Activated T-cell treated with anti-CD3 and anti-CD28 coated beads for 48 hours (primary cell): Measurements from ENCODE around the gene TDG.
"Not testable (repeated sequence)": the region's sequence is repeated elsewhere in the genome, so short reads cannot be mapped to it uniquely, and the experiment has no call there.

Source experiments
- DNase-seq: peaks from one replicate; pipeline ENCODE4 v3.0.0-alpha.2; 2020; ENCODE audit warnings: low read depth

TDG gene

GRCh38 chr12:103960616-103961227, 5.0 kb upstream of the TDG start:
- no peak for DNase-seq

DNA sequence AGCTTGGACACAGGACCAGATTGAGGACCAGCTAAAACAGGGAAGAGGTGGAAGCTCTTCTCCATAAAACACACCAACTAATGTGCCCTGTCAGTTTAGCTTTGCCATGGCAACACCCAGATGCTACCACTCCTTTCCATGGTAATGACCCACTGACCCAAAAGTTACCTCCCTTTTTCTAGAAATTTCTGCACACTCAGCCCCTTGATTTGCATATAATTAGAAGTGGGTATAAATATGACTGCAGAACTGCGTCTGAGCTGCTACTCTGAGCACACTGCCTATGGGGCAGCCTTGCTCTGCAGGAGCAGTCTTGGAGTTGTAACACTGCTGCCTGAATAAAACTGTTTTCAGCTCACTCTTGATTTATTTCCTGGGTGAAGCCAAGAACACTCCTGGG, 3.2 kb upstream of the TDG start:
- no peak for DNase-seq

DNA sequence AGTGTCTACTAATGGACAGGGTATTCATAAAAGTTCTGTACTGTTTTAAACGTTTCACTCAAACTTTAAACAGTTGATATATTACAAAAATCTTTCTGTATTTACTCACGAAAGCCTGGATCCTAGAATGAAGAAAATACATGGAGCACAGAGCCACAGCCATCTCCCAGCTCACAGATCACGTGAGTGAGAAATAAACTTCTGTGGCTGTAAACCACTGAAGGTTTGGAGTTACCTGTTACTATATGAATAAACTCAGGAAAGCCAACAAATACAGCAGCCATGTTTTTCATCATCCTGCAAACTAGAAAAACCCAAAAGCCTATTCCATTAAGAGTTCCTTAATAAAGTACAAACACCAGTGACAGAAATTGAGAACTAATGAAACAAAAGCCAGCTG, 867 bp upstream of the TDG start:
- DNase-seq, result no peak

GRCh38 chr12:103965255-103965589, 450 bp upstream of the TDG start:
- DNase-seq, result no peak

DNA sequence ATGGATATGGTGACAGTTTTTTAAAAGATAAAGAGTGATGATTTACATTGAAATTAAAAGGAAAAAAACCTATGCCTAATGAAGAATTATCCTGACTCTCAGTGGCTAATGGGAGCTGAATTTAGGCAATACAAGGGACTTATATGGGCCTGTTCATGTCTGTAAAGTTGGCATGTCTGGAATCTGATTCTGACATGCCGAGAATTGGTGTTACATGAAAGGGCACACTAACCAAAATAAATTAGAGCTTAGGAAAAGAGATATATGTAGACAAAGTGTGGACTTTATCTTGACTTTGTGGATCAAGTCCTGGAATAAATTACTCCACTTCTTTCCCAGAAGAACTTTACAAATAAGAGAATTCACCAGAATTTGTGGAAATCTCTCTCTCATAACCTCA, 1.1 kb downstream of the TDG start:
- no peak for DNase-seq

GRCh38 chr12:103969391-103969790, 3.7 kb downstream of the TDG start:
- DNase-seq, result no peak

DNA sequence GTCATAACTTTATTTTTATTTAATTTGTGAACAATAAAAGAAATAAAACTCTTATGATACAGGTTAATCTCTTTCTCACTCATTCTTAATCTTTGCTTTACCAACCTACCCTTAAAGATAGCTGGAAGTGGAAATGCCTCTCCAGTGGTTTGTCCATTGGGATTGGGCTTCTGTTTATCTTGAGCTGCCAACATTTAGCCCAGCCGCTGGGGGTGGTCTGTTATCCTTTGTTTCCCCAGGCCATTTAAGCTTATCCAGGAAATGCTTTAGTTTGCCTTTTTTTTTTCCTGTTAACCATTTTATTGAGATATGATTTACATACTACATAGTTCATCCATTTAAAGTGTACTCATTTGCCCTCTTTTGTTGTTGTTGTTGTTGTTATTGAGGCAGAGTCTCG, 8.2 kb downstream of the TDG start:
- DNase-seq, result no peak

DNA sequence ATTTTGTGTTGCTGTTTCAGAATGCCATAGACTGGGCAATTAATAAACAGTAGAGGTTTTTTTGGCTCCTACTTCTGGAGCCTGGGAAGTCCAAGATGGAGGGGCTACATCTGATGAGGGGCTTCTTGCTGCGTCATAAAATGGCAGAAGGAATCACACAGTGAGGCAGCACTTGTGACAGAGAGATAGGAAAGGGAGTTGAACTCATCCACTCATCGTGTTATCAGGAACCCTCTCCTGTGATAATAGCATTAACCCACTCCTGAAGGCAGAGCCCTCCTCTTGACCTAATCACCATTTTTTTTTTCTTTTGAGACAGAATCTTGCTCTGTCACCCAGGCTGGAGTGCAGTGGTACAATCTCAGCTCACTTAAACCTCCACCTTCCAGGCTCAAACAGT, 9.7 kb downstream of the TDG start:
- no peak for DNase-seq

GRCh38 chr12:103978384-103978982, 12.8 kb downstream of the TDG start:
- DNase-seq, result no peak

- DNase-seq, result no peak
These were observed 21.2 kb downstream of the TDG start for GRCh38 chr12:103986829-103987228.

DNA sequence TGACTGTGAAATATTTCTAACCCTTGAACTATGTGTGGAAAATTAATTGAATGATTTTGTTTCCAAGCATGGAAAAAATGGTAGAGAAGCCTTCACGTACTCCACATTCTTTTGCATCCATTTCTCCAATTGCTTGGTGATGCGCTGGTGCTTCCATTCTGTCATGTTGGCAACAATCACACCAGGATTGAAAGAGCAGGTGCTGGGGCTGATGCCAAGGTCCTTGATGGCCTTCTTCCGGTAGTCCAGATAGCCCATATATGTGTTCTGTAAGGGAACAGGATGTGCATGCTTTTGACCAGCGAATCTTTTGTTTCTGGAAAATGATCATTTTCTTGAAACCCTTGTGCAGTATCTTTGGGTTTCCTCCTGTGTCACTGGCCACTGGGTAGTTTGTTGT, 28.6 kb downstream of the TDG start:
- no peak for DNase-seq

DNA sequence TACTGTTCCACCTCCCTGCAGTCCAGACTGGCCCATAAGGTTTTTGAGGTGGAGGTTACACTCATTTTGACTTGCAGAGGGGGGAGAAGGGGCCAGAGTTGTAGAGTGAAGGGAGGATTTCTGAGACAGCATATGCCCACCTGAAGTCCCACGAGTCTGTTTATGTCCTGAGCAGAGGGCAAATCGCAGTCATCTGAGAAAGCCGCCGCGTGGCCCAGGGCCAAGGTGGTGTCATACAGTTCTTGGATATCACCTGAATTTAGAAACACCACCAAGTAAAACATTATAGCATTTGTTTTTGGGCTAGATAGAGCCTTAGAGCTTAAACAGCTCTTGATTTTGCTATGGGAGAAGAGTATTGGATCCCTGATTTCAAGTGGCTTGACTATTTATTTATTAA, 30.9 kb downstream of the TDG start:
- DNase-seq, result no peak

GRCh38 chr12:103997286-103997900, 31.7 kb downstream of the TDG start:
- no peak for DNase-seq

DNA sequence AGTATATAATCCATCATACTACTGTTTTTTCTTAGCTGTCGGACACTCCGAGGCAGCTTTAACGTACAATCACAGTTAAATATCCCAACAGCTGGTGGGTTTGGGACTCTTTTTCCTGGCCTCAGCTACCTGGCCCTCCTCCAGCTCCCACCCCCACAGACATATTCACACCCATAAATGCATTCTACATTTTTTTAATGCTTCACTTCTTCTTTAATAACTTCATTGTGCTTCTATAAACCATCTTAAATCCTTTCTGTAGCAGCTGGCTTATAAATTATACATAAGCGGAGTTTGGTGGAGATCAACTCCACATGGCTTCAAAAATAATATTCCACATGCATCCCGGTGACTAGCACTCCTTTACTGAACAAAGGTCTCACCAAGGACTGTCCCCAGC, 33.3 kb downstream of the TDG start:
- no peak for DNase-seq

DNA sequence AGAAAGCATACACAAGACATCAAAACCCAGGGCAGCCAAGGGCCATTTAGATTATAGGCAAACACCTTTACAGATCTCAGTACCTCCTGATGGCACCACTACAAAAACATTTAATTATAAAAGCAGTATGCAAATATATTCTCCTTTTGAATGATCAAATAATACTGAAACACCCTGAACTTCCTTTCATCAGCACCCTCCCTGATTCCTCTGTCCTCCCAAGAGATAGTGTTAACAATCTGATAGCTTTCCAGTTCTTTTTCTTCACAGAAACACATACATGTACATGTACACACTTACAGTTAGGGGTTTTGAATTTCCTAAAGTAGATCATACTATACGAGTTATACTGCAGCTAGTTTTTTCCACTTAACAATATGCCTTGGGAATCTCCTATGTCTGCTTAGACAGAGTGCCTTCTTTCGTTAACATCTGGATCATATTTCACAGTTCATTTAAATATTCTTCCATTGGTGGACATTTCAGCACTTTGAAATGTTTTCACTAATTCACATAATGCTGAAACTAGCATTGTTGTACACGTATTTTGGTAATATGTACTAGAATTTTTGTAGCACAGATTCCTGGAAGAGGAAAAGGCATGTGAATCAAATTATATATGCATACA, 35.2 kb downstream of the TDG start:
- DNase-seq, result no peak

- DNase-seq, result no peak
These were observed 37.0 kb downstream of the TDG start for GRCh38 chr12:104002686-104003085.

GRCh38 chr12:104003596-104003995, 37.9 kb downstream of the TDG start:
- DNase-seq, result no peak

DNA sequence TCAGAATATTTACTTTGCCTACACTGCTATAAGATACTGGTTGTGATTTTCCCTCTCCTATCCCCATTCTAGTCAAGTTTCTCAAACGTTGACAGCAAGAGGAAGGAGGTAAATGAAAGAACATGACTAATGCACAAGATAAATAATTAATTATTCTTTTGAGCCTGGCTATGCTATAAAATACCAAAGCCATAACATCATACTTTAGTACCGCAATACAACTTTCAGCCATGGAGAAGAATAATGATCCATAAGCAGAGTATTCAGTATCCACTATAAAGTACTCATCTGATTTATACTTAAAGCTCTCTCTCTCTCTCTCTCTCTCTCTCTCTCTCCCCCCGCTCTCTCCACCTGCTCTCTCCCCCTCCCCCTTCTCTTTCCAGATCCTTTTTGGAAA, 41.3 kb downstream of the TDG start:
- DNase-seq, result no peak

- DNase-seq, result no peak
These were observed 44.4 kb downstream of the TDG start for GRCh38 chr12:104010121-104010520.

GRCh38 chr12:104010606-104011169, 45.0 kb downstream of the TDG start:
- DNase-seq, result no peak

DNA sequence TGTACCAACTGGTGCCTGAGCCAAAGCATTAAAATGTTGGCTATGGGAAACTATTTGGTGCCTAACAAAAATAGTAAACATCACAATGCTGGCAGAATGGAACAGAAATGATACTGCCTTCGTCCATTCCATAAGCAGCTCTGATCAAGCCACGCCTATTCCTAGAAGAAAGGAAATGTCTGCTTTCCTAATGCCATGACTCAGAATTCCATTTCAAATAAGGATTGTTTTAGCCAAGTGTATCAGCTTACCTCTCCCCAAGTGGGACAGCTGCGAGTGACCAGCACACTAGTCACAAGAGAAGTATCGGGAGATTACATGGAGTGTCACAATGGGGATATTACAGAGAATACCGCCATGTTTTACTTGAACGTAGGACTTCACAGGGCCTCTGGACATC, 45.6 kb downstream of the TDG start:
- DNase-seq, result no peak

DNA sequence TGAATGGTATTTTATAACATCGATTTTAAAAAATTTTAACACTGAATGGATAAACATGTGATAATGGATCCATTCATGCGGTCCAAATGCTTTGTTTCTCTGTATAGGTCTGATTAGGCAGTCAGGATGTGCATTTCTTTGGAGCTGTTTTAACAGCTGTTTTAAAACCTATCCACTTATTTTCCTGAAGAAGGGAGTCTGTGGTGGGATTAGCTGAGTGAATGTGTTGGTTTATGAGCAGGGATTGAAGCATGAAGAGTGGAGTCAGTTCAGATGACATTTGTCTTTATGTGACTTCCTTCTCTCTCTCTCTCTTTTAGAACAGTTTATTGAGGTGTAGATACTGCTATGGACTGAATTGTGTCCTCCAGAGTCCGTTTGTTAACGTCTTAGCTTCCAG, 46.7 kb downstream of the TDG start:
- no peak for DNase-seq

- DNase-seq, result not testable (repeated sequence)
These were observed 56.2 kb downstream of the TDG start for GRCh38 chr12:104021862-104022261.
